Measurements from ENCODE around the gene ROBO4.

- TF ChIP-seq YY1 (IDR thresholded peaks at IDR 0.05; ENCODE audit: low read depth) (no peak), ZBTB7A (IDR thresholded peaks at IDR 0.05; ENCODE audit: low read depth) (no peak), REST (IDR thresholded peaks at IDR 0.05; ENCODE audit: low read depth) (no peak), TAF1 (IDR thresholded peaks at IDR 0.05; ENCODE audit: low read depth) (no peak), RAD21 (IDR thresholded peaks at IDR 0.05; ENCODE audit: low read depth) (no peak), EP300 (IDR thresholded peaks at IDR 0.05; ENCODE audit: borderline replicate concordance) (no peak), CREB1 (IDR thresholded peaks at IDR 0.05; ENCODE audit: low read depth) (no peak), CEBPB (IDR thresholded peaks at IDR 0.05) (no peak), EGR1 (IDR thresholded peaks at IDR 0.05) (no peak), MAX (IDR thresholded peaks at IDR 0.05) (no peak)
These were observed 1.0 kb upstream of the ROBO4 start for GRCh38 chr11:124898711-124899110.

Measured in Ishikawa (cell line).